PC-9 (cell line): ENCODE results near the gene LRIG1. TPM values are rescaled to one million over a fixed set of nuclear protein-coding genes. Genes with fewer than 3 reads are reported as not detected.

Source experiments
- BruUV-seq: library from RNA; stranded (reverse); fragments of 400-500 nt; replicated peaks from 2 replicates; lab custom pipeline; 2021; lab: Mats Ljungman, UMichigan
- CTCF ChIA-PET: fragments of 300-600 bp; sonication (Branson Sonifier 250); formaldehyde crosslinking; loops from one replicate; lab custom pipeline; 2022; ENCODE audit warnings: antibody characterized with exemption; lab: Charles Lee
- POLR2A ChIA-PET: fragments of 300-600 bp; sonication (Branson Sonifier 250); formaldehyde crosslinking; loops from one replicate; lab custom pipeline; 2022; ENCODE audit warnings: antibody characterized with exemption; ENCODE audit not compliant: unreplicated experiment; lab: Charles Lee
- DNase-seq, 2 experiments: peaks; one replicate each; pipeline versions ENCODE4 v3.0.0 to v3.0.0-alpha.2; 2015 to 2022; ENCODE audit warnings: mixed read lengths in 1 of 2
- H2AFZ ChIP-seq: fragments of 200-600 bp; sonication (generic); 2 replicates; pipeline ENCODE4 v1.8.1; 2017; ENCODE audit warnings: antibody characterized with exemption
- H3F3A ChIP-seq: fragments of 200-600 bp; sonication (generic); 2 replicates; pipeline ENCODE4 v1.8.1; 2017; ENCODE audit warnings: antibody characterized with exemption, mild to moderate bottlenecking, low read depth; ENCODE audit not compliant: insufficient read depth
- H3K27ac ChIP-seq: fragments of 200-600 bp; sonication (generic); 2 replicates; pipeline ENCODE4 v1.6.1; 2016; ENCODE audit warnings: mixed run types
- H3K27me3 ChIP-seq: fragments of 200-600 bp; sonication (generic); 2 replicates; pipeline ENCODE4 v1.6.1; 2016; ENCODE audit warnings: low read depth, mixed run types; ENCODE audit not compliant: insufficient read depth
- H3K36me3 ChIP-seq: fragments of 200-600 bp; sonication (generic); 2 replicates; pipeline ENCODE4 v1.6.1; 2016; ENCODE audit warnings: low read depth, mixed run types
- H3K4me1 ChIP-seq: fragments of 200-600 bp; sonication (generic); replicated peaks from 2 replicates; pipeline ENCODE4 v1.6.1; 2016; ENCODE audit warnings: mixed run types; ENCODE audit not compliant: insufficient read depth
- H3K4me2 ChIP-seq: fragments of 200-600 bp; sonication (generic); 2 replicates; pipeline ENCODE4 v1.6.1; 2017; ENCODE audit warnings: mixed run types
- H3K4me3 ChIP-seq: fragments of 200-600 bp; sonication (generic); 2 replicates; pipeline ENCODE4 v1.6.1; 2016; ENCODE audit warnings: mixed run types
- H3K79me2 ChIP-seq: fragments of 200-600 bp; sonication (generic); 2 replicates; pipeline ENCODE4 v1.6.1; 2017; ENCODE audit warnings: low read depth, mixed run types
- H3K9me2 ChIP-seq: fragments of 200-600 bp; sonication (generic); 2 replicates; pipeline ENCODE4 v1.8.1; 2017; ENCODE audit warnings: mild to moderate bottlenecking; ENCODE audit not compliant: insufficient read depth
- H3K9me3 ChIP-seq: fragments of 200-600 bp; sonication (generic); 2 replicates; pipeline ENCODE4 v1.8.1; 2016; ENCODE audit warnings: low read depth; ENCODE audit not compliant: insufficient read depth
- H4K20me1 ChIP-seq: fragments of 200-600 bp; sonication (generic); 2 replicates; pipeline ENCODE4 v1.8.1; 2017; ENCODE audit not compliant: insufficient read depth
- CTCF ChIP-seq: fragments of 200-600 bp; sonication (generic); conservative IDR thresholded peaks from 2 replicates; pipeline ENCODE4 v1.6.1; 2017; ENCODE audit warnings: mixed run types, antibody characterized with exemption, mild to moderate bottlenecking, moderate library complexity
- EZH2 ChIP-seq: fragments of 200-600 bp; sonication (generic); IDR thresholded peaks from 2 replicates; pipeline ENCODE4 v1.8.0; 2017; ENCODE audit warnings: antibody characterized with exemption, low read depth
- intact Hi-C: fragments of 100-400 bp; cut with micrococcal nuclease; formaldehyde crosslinking; loops from one replicate; pipeline ENCODE4 v1.10.0; 2022; ENCODE audit not compliant: unreplicated experiment
- total RNA-seq: library from RNA; stranded (reverse); gene quantifications from 2 replicates; pipeline ENCODE4 v1.2.3, GENCODE V29; 2021

LRIG1 gene
- total RNA-seq, 1 experiment from 2014 or later = not detected

- Histone ChIP-seq H4K20me1 (no peaks in the 10 kb centered on the region), H3K4me2 (no peak overlapping the region), H3K79me2 (no peaks in the 10 kb centered on the region), H3K9me3 (no peaks in the 10 kb centered on the region), H3K4me1 (no peaks in the 10 kb centered on the region), H3K9me2 (no peaks in the 10 kb centered on the region), H3F3A (no peaks in the 10 kb centered on the region), H3K27me3 (no peaks in the 10 kb centered on the region), H3K36me3 (no peaks in the 10 kb centered on the region), H2AFZ (no peak overlapping the region), H3K27ac (no peak overlapping the region), H3K4me3 (no peak overlapping the region)
- no peak for TF ChIP-seq EZH2
- TF ChIP-seq CTCF = no peak
- no peak for DNase-seq
- intact Hi-C loops = no loop called here
- POLR2A ChIA-PET = no interaction called here
- CTCF ChIA-PET = interaction anchor here (0.8 kb wide), 1 partner anchor 15 kb away, joined by 3 read pairs; no protein-coding TSS in a partner anchor
- BruUV-seq = no TSS peak
Measured at GRCh38 chr3:66532613-66533012, 31.8 kb upstream of the LRIG1 start.

GRCh38 chr3:66532160-66532587 is 31.4 kb upstream of the LRIG1 start:
- H3K27ac ChIP-seq = no peak overlapping the region
- TF ChIP-seq CTCF (no peak), EZH2 (no peak)
- H4K20me1 ChIP-seq = no peaks in the 10 kb centered on the region
- H3K9me2 ChIP-seq = no peaks in the 10 kb centered on the region
- H2AFZ ChIP-seq = no peak overlapping the region
- no peak overlapping the region for H3K4me2 ChIP-seq
- no peak overlapping the region for H3K4me3 ChIP-seq
- intact Hi-C loops = no loop called here
- H3K4me1 ChIP-seq = no peaks in the 10 kb centered on the region
- no peaks in the 10 kb centered on the region for H3K36me3 ChIP-seq
- H3F3A ChIP-seq = no peaks in the 10 kb centered on the region
- no peaks in the 10 kb centered on the region for H3K79me2 ChIP-seq
- DNase-seq = no peak
- CTCF ChIA-PET = interaction anchor here (0.8 kb wide), 1 partner anchor 15 kb away, joined by 3 read pairs; no protein-coding TSS in a partner anchor
- H3K27me3 ChIP-seq = no peaks in the 10 kb centered on the region
- POLR2A ChIA-PET = no interaction called here
- no TSS peak for BruUV-seq
- H3K9me3 ChIP-seq = no peaks in the 10 kb centered on the region

GRCh38 chr3:66531256-66531655 is 30.4 kb upstream of the LRIG1 start:
- DNase-seq = no peak
- Histone ChIP-seq H2AFZ (no peak overlapping the region), H3K27ac (no peak overlapping the region), H3K36me3 (no peaks in the 10 kb centered on the region), H3K27me3 (no peaks in the 10 kb centered on the region), H3K4me3 (no peak overlapping the region), H4K20me1 (no peaks in the 10 kb centered on the region), H3K79me2 (no peaks in the 10 kb centered on the region), H3K9me2 (no peaks in the 10 kb centered on the region), H3F3A (no peaks in the 10 kb centered on the region), H3K4me2 (no peak overlapping the region), H3K9me3 (no peaks in the 10 kb centered on the region), H3K4me1 (no peaks in the 10 kb centered on the region)
- TF ChIP-seq CTCF (no peak), EZH2 (no peak)
- ChIA-PET POLR2A (no interaction called here), CTCF (no interaction called here)
- BruUV-seq = no TSS peak
- intact Hi-C loops = no loop called here
